OCI-LY3 (cell line): Measurements from ENCODE around the gene CADM2.

Experiments
- CTCF ChIP-seq: fragments of 200-600, 300-600 bp; sonication (generic); IDR thresholded peaks from 2 replicates; pipeline ENCODE4 v1.5.1; 2014; ENCODE audit warnings: antibody characterized with exemption, low read length, low read depth
- EZH2phosphoT487 ChIP-seq: fragments of 200-600 bp; shearing (Covaris generic); IDR thresholded peaks from 2 replicates; pipeline ENCODE4 v1.6.1; 2018; ENCODE audit warnings: antibody characterized with exemption, mixed run types, low read depth

GRCh38 chr3:85592256-85592655 is 633.5 kb downstream of the CADM2 start:
- TF ChIP-seq CTCF (no peak), EZH2phosphoT487 (no peak)
